Activated B cell treated with CpG ODN at 0.5 μM for 24 hours (primary cell): ENCODE measurements around the gene DTNA. TPM values are rescaled to one million over a fixed set of nuclear protein-coding genes. Genes with fewer than 3 reads are reported as not detected.

Experiments
- ATAC-seq: fragments of 200-7000 bp; cut with Tn5 transposase; one replicate; pipeline ENCODE4 v1.10.0; 2021; ENCODE audit warnings: low read depth, mild to moderate bottlenecking, moderate library complexity
- CTCF ChIA-PET: fragments of 350-600 bp; sonication (Branson Sonifier 250); formaldehyde crosslinking; loops from one replicate; lab custom pipeline; 2021; ENCODE audit warnings: antibody characterized with exemption; lab: Charles Lee
- POLR2A ChIA-PET: fragments of 350-600 bp; sonication (Branson Sonifier 250); formaldehyde crosslinking; loops from one replicate; lab custom pipeline; 2021; ENCODE audit warnings: antibody characterized with exemption; lab: Charles Lee
- DNase-seq: peaks from one replicate; pipeline ENCODE4 v3.0.0; 2022
- H3K27ac Mint-ChIP-seq: one replicate; pipeline ENCODE4 v1.8.0; 2020; ENCODE audit warnings: mixed read lengths
- H3K27me3 Mint-ChIP-seq: one replicate; pipeline ENCODE4 v1.8.0; 2021; ENCODE audit warnings: mixed read lengths
- H3K36me3 Mint-ChIP-seq: one replicate; pipeline ENCODE4 v1.8.0; 2021; ENCODE audit warnings: low read depth, mixed read lengths
- H3K4me1 Mint-ChIP-seq: one replicate; pipeline ENCODE4 v1.8.0; 2021; ENCODE audit warnings: mixed read lengths
- H3K4me3 Mint-ChIP-seq: one replicate; pipeline ENCODE4 v1.8.0; 2020; ENCODE audit warnings: mild to moderate bottlenecking, mixed read lengths
- H3K9me3 Mint-ChIP-seq: one replicate; pipeline ENCODE4 v1.8.0; 2020; ENCODE audit warnings: mixed read lengths
- CTCF ChIP-seq: fragments of 200-600 bp; IDR thresholded peaks from one replicate; pipeline ENCODE4 v1.8.0; 2022; ENCODE audit warnings: antibody characterized with exemption, mild to moderate bottlenecking
- intact Hi-C: fragments of 100-400 bp; cut with micrococcal nuclease; formaldehyde crosslinking; loops from one replicate; pipeline ENCODE4 v1.15.1; 2024
- total RNA-seq: library from RNA; stranded (reverse); gene quantifications from 2 replicates; pipeline ENCODE4 v1.2.3, GENCODE V29; 2022

The DTNA gene
- total RNA-seq, 1 donor from 2014 or later = not detected

- POLR2A ChIA-PET = no interaction called here
- intact Hi-C loops = no loop called here
- Mint-ChIP-seq H3K9me3 (no peaks in the 10 kb centered on the region), H3K4me1 (no peaks in the 10 kb centered on the region), H3K36me3 (no peaks in the 10 kb centered on the region), H3K27me3 (peaks cover 6% of the 10 kb centered on the region), H3K4me3 (no peak overlapping the region), H3K27ac (no peak overlapping the region)
- CTCF ChIA-PET = no interaction called here
- DNase-seq = no peak
- no peak for ATAC-seq
- no peak for TF ChIP-seq CTCF
Observed at GRCh38 chr18:34780856-34781255, 70.8 kb downstream of the DTNA start.

GRCh38 chr18:34783501-34783900, 73.4 kb downstream of the DTNA start:
- ATAC-seq = no peak
- H3K4me1 Mint-ChIP-seq = no peaks in the 10 kb centered on the region
- no peak for DNase-seq
- ChIA-PET POLR2A (no interaction called here), CTCF (no interaction called here)
- TF ChIP-seq CTCF = no peak
- no peak overlapping the region for H3K27ac Mint-ChIP-seq
- H3K9me3 Mint-ChIP-seq = no peaks in the 10 kb centered on the region
- H3K4me3 Mint-ChIP-seq = no peak overlapping the region
- intact Hi-C loops = no loop called here
- peaks cover 5% of the 10 kb centered on the region for H3K27me3 Mint-ChIP-seq
- H3K36me3 Mint-ChIP-seq = no peaks in the 10 kb centered on the region

- H3K27ac Mint-ChIP-seq = no peak overlapping the region
- DNase-seq = no peak
- CTCF ChIA-PET = interaction anchor here (2.9 kb wide), 1 partner anchor 125 kb away, joined by 15 read pairs; no protein-coding TSS in a partner anchor
- H3K4me1 Mint-ChIP-seq = no peaks in the 10 kb centered on the region
- no peak overlapping the region for H3K4me3 Mint-ChIP-seq
- ATAC-seq = no peak
- H3K27me3 Mint-ChIP-seq = peaks cover 8% of the 10 kb centered on the region
- intact Hi-C loops = loop anchor here (5.0 kb wide), 1 partner anchor 664 kb away; no protein-coding TSS in a partner anchor
- POLR2A ChIA-PET = no interaction called here
- TF ChIP-seq CTCF = no peak
- H3K9me3 Mint-ChIP-seq = no peaks in the 10 kb centered on the region
- no peaks in the 10 kb centered on the region for H3K36me3 Mint-ChIP-seq
Observed at GRCh38 chr18:34786162-34786741, 76.2 kb downstream of the DTNA start.

GRCh38 chr18:34787931-34788532, 77.9 kb downstream of the DTNA start:
- CTCF ChIA-PET = interaction anchor here (0.7 to 2.9 kb wide), 6 partner anchors 10 to 665 kb away, joined by 3 to 15 read pairs (median 4); no protein-coding TSS in a partner anchor
- Mint-ChIP-seq H3K36me3 (no peaks in the 10 kb centered on the region), H3K9me3 (peaks cover 6% of the 10 kb centered on the region), H3K27me3 (peaks cover 4% of the 10 kb centered on the region), H3K27ac (no peak overlapping the region), H3K4me1 (no peaks in the 10 kb centered on the region), H3K4me3 (no peak overlapping the region)
- peak; percentile 63 for TF ChIP-seq CTCF
- DNase-seq (no peak), ATAC-seq (peak; percentile 52)
- POLR2A ChIA-PET = no interaction called here
- intact Hi-C loops = loop anchor here (1.0 to 5.0 kb wide), 3 partner anchors 127 to 1556 kb away; no protein-coding TSS in a partner anchor

- Mint-ChIP-seq H3K27me3 (peaks cover 4% of the 10 kb centered on the region), H3K36me3 (no peaks in the 10 kb centered on the region), H3K4me3 (no peak overlapping the region), H3K9me3 (peaks cover 7% of the 10 kb centered on the region), H3K27ac (no peak overlapping the region), H3K4me1 (no peaks in the 10 kb centered on the region)
- no peak for TF ChIP-seq CTCF
- POLR2A ChIA-PET = no interaction called here
- ATAC-seq = no peak
- CTCF ChIA-PET = interaction anchor here (1.2 kb wide), 1 partner anchor 129 kb away, joined by 3 read pairs; no protein-coding TSS in a partner anchor
- intact Hi-C loops = loop anchor here (5.0 kb wide), 1 partner anchor 668 kb away; no protein-coding TSS in a partner anchor
- DNase-seq = no peak
Observed at GRCh38 chr18:34789768-34790344, 79.8 kb downstream of the DTNA start.
